GM23248 (cell line): ENCODE data around the gene SHISA8. TPM values are rescaled to one million over a fixed set of nuclear protein-coding genes. Genes with fewer than 3 reads are reported as not detected.
A peak's percentile ranks its signal among the peaks of the same experiment; 100 is the strongest.

Experiments
- DNase-seq: peaks from one replicate; pipeline ENCODE4 v3.0.0-alpha.2; 2015
- H2AFZ ChIP-seq: fragments of 200-600 bp; sonication (generic); 2 replicates; pipeline ENCODE4 v1.6.1; 2016; ENCODE audit warnings: antibody characterized with exemption
- H3F3A ChIP-seq: fragments of 200-600 bp; sonication (generic); 2 replicates; pipeline ENCODE4 v1.6.1; 2016; ENCODE audit warnings: mild to moderate bottlenecking, antibody characterized with exemption, mixed run types; ENCODE audit not compliant: insufficient read depth
- H3K27ac ChIP-seq: fragments of 200-600 bp; sonication (generic); 2 replicates; pipeline ENCODE4 v1.5.1; 2016; ENCODE audit warnings: mild to moderate bottlenecking
- H3K27me3 ChIP-seq: fragments of 200-600 bp; sonication (generic); replicated peaks from 2 replicates; pipeline ENCODE4 v1.6.1; 2016; ENCODE audit warnings: mild to moderate bottlenecking; ENCODE audit not compliant: insufficient read depth
- H3K36me3 ChIP-seq: fragments of 200-600 bp; sonication (generic); 2 replicates; pipeline ENCODE4 v1.6.1; 2016; ENCODE audit warnings: low read depth, mild to moderate bottlenecking
- H3K4me1 ChIP-seq: fragments of 200-600 bp; sonication (generic); 2 replicates; pipeline ENCODE4 v1.6.1; 2016; ENCODE audit warnings: mild to moderate bottlenecking; ENCODE audit not compliant: insufficient read depth
- H3K4me2 ChIP-seq: fragments of 200-600 bp; sonication (generic); one replicate; pipeline ENCODE4 v1.6.1; 2016; ENCODE audit warnings: mild to moderate bottlenecking; ENCODE audit not compliant: unreplicated experiment
- H3K4me3 ChIP-seq: fragments of 200-600 bp; sonication (generic); 2 replicates; pipeline ENCODE4 v1.5.1; 2016; ENCODE audit warnings: mild to moderate bottlenecking
- H3K79me2 ChIP-seq: fragments of 200-600 bp; sonication (generic); 2 replicates; pipeline ENCODE4 v1.6.1; 2016; ENCODE audit warnings: mild to moderate bottlenecking; ENCODE audit not compliant: insufficient read depth
- H3K9ac ChIP-seq: fragments of 200-600 bp; sonication (generic); 2 replicates; pipeline ENCODE4 v1.6.1; 2016; ENCODE audit warnings: mild to moderate bottlenecking
- H3K9me2 ChIP-seq: fragments of 200-600 bp; sonication (generic); 2 replicates; pipeline ENCODE4 v1.6.1; 2016; ENCODE audit warnings: mixed run types, mild to moderate bottlenecking, moderate library complexity; ENCODE audit not compliant: insufficient read depth
- H3K9me3 ChIP-seq: fragments of 200-600 bp; sonication (generic); one replicate; pipeline ENCODE4 v1.6.1; 2017; ENCODE audit warnings: low read depth
- H4K20me1 ChIP-seq: fragments of 200-600 bp; sonication (generic); 2 replicates; pipeline ENCODE4 v1.6.0; 2016; ENCODE audit not compliant: insufficient read depth
- EZH2 ChIP-seq: fragments of 200-600 bp; sonication (generic); IDR thresholded peaks from 2 replicates; pipeline ENCODE4 v1.6.1; 2018; ENCODE audit warnings: antibody characterized with exemption, mild to moderate bottlenecking; ENCODE audit not compliant: insufficient read depth, poor library complexity, severe bottlenecking
- EZH2phosphoT487 ChIP-seq: fragments of 200-600 bp; sonication (generic); IDR thresholded peaks from 2 replicates; pipeline ENCODE4 v1.6.1; 2018; ENCODE audit warnings: antibody characterized with exemption, moderate library complexity, mild to moderate bottlenecking, low read depth; ENCODE audit not compliant: insufficient read depth
- WGBS, 2 experiments: methylation state at CpG; one replicate each; pipeline ENCODE4 v1.1.6; 2015 to 2017; ENCODE audit warnings: low lambda C conversion rate in 2 of 2, low coverage in 1 of 2; ENCODE audit errors: missing lambda C conversion rate in 2 of 2; 5-methylcytosine and 5-hydroxymethylcytosine counted together
- in situ Hi-C: fragments of 300-500 bp; cut with MboI; formaldehyde crosslinking; loops from 2 replicates; pipeline ENCODE4 v1.15.0; 2020
- polyA plus RNA-seq: library from polyadenylated mRNA; unstranded; fragments of >200 nt; fragmentation: Nextera tagmentation; extraction: Ambion mirVana; gene quantifications from 2 replicates; pipeline ENCODE4 v1.2.1, GENCODE V29; 2016
- total RNA-seq: library from RNA; depleted of rRNA; stranded (reverse); fragments of >200 nt; shearing (Covaris generic); gene quantifications from 2 replicates; pipeline ENCODE4 v1.2.3, GENCODE V29; 2014

Gene SHISA8
- total and polyA plus RNA-seq, 2 experiments from 2014 or later, result not detected

- no peak for DNase-seq
- no peaks in the 10 kb centered on the region for H4K20me1 ChIP-seq
- H2AFZ ChIP-seq, result no peak overlapping the region
- 74 to 75% methylated on average over 11 of the region's 11 CpGs for WGBS, 2 experiments
- H3F3A ChIP-seq, result 0 out of 2 replicates have a peak, but pooled peaks cover 12% of the 10 kb centered on the region
- H3K79me2 ChIP-seq, result no peaks in the 10 kb centered on the region
- H3K36me3 ChIP-seq, result no peaks in the 10 kb centered on the region
- no peak overlapping the region for H3K27ac ChIP-seq
- TF ChIP-seq EZH2 (no peak), EZH2phosphoT487 (no peak)
- peaks cover 5% of the 10 kb centered on the region for H3K4me1 ChIP-seq
- H3K4me2 ChIP-seq, result no peak overlapping the region
- no peak overlapping the region for H3K9ac ChIP-seq
- no peak overlapping the region for H3K4me3 ChIP-seq
- H3K9me3 ChIP-seq, result no peaks in the 10 kb centered on the region
- in situ Hi-C loops, result no loop called here
- peaks cover 57% of the 10 kb centered on the region for H3K27me3 ChIP-seq
- no peaks in the 10 kb centered on the region for H3K9me2 ChIP-seq
Observed at GRCh38 chr22:41913040-41913719, 1.7 kb downstream of the SHISA8 start.

GRCh38 chr22:41912338-41913039 is 2.4 kb downstream of the SHISA8 start:
- peaks cover 5% of the 10 kb centered on the region for H3K4me1 ChIP-seq
- H3F3A ChIP-seq, result 0 out of 2 replicates have a peak, but pooled peaks cover 12% of the 10 kb centered on the region
- no peak overlapping the region for H2AFZ ChIP-seq
- no peaks in the 10 kb centered on the region for H4K20me1 ChIP-seq
- H3K79me2 ChIP-seq, result no peaks in the 10 kb centered on the region
- no peaks in the 10 kb centered on the region for H3K9me3 ChIP-seq
- no peaks in the 10 kb centered on the region for H3K9me2 ChIP-seq
- H3K27me3 ChIP-seq, result peaks cover 57% of the 10 kb centered on the region
- H3K27ac ChIP-seq, result no peak overlapping the region
- in situ Hi-C loops, result no loop called here
- no peaks in the 10 kb centered on the region for H3K36me3 ChIP-seq
- no peak for DNase-seq
- H3K9ac ChIP-seq, result no peak overlapping the region
- no peak overlapping the region for H3K4me2 ChIP-seq
- H3K4me3 ChIP-seq, result no peak overlapping the region
- whole genome bisulfite sequencing, 2 experiments, result 73 to 75% methylated on average over 9 of the region's 9 CpGs
- TF ChIP-seq EZH2phosphoT487 (no peak), EZH2 (no peak)

- 5 to 7% methylated on average over 26 to 36 of the region's 37 CpGs for WGBS, 2 experiments
- Histone ChIP-seq H3K27ac (no peak overlapping the region), H3K4me2 (peak overlapping the region; percentile 73), H3F3A (0 out of 2 replicates have a peak, but pooled peaks cover 4% of the 10 kb centered on the region), H3K4me3 (peak overlapping the region; percentile 58; the same call in 1 of the 2 replicates), H3K4me1 (peaks cover 5% of the 10 kb centered on the region), H3K9me3 (no peaks in the 10 kb centered on the region), H2AFZ (peak overlapping the region; percentile 52; the same call in 1 of the 2 replicates), H3K9ac (no peak overlapping the region), H3K9me2 (no peaks in the 10 kb centered on the region), H3K27me3 (peaks cover 47% of the 10 kb centered on the region), H4K20me1 (no peaks in the 10 kb centered on the region), H3K79me2 (no peaks in the 10 kb centered on the region), H3K36me3 (no peaks in the 10 kb centered on the region)
- no peak for TF ChIP-seq EZH2phosphoT487
- TF ChIP-seq EZH2, result no peak
- in situ Hi-C loops, result no loop called here
- no peak for DNase-seq
Observed at GRCh38 chr22:41911001-41911611, 3.8 kb downstream of the SHISA8 start.

GRCh38 chr22:41910050-41911000 is 4.5 kb downstream of the SHISA8 start:
- Histone ChIP-seq H3K27ac (no peak overlapping the region), H3F3A (no peaks in the 10 kb centered on the region), H3K36me3 (no peaks in the 10 kb centered on the region), H3K4me2 (peak overlapping the region; percentile 73), H2AFZ (peak overlapping the region; percentile 52), H3K9me3 (no peaks in the 10 kb centered on the region), H3K4me3 (peak overlapping the region; percentile 58), H3K4me1 (peaks cover 5% of the 10 kb centered on the region), H3K9me2 (no peaks in the 10 kb centered on the region), H3K79me2 (no peaks in the 10 kb centered on the region), H3K27me3 (peaks cover 39% of the 10 kb centered on the region), H3K9ac (no peak overlapping the region), H4K20me1 (no peaks in the 10 kb centered on the region)
- peak; percentile 67 for DNase-seq
- in situ Hi-C loops, result no loop called here
- TF ChIP-seq EZH2 (no peak), EZH2phosphoT487 (no peak)
- 4% methylated on average over 70 to 80 of the region's 112 CpGs for WGBS, 2 experiments
